ENCODE results near the gene KDM4F.
"Not testable (repeated sequence)": the region's sequence is repeated elsewhere in the genome, so short reads cannot be mapped to it uniquely, and the experiment has no call there.

The KDM4F gene

DNA sequence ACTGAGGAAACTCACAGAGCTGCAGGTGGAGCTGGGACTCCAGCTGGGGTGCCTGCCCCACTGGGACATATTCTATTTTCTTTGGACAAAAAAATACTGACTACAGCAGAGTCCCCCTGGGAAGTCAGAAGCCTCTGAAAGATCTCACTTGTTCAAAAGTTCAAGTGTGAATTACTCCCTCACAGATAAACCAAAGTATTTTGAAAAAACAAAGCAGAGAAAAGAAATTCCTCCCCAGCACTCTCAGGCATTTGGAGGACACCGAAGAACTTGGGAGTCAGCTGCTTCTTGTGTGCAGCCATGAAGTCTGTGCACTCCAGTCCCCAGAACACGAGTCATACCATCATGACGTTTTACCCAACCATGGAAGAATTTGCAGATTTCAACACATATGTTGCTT lies at the start of gene KDM4F:
KDM4F (plus strand) TSS at position 301 of the 400 bp plus-strand sequence.
- in situ Hi-C loops (cut with HindIII; ENCODE audit: low sequenced_read_pairs): not testable (repeated sequence)

DNA sequence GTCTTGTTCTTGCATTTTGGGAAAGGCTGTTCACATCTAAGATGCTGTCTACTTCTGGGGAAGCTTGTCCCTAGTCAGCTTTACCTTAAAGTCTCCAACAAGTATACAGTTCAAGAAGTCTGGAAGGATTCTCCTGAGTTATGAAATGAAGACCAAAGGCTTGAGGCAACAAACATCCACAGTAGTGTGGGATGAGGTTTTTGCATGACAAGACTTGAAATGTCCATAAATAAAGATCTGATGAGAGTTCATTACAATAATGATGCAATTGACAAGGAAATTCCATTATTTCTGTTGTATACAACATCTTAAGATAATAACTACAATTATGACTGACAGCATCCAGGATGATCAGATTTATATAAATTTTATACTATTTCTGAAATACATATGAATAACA lies 45.5 kb upstream of the KDM4F start:
- in situ Hi-C loops (cut with HindIII; ENCODE audit: low sequenced_read_pairs): no loop called here

DNA sequence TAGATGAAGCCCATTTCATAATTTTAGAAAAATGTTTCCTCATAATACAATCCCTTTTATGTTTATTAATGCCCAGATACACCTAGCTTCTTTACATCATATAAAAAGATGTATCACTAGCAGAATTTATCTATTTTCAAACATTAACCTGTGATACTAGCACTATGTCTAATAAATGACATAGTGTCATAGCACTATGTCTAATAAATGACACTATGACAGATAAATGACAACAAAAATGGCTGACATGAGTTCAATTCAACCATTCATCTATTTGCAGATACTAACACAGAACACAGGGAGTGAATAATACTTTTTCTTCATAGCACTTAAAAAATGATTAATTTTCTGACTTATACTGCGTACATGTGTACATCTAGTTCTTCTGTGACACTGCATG lies 43.6 kb upstream of the KDM4F start:
- in situ Hi-C loops (cut with HindIII; ENCODE audit: low sequenced_read_pairs): no loop called here

DNA sequence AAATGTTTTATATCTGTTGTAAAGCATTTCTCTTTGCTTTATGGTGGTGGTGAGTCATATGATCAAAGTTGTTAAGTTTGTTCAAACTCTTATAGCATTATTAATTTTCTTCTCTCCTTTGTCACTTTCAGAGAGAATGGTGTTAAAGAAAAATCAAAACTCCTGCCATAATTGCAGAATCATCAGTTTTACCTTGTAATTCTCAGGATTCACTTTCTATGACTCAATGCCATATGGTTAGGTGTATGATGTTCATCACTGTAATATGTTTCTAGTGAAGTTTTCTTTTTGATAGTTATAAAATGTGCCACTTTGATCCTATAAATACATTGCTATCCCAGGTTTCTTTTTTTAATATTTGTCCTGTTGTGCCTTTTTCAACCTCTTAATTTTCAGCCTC lies 37.8 kb upstream of the KDM4F start:
- in situ Hi-C loops (cut with HindIII; ENCODE audit: low sequenced_read_pairs): no loop called here

DNA sequence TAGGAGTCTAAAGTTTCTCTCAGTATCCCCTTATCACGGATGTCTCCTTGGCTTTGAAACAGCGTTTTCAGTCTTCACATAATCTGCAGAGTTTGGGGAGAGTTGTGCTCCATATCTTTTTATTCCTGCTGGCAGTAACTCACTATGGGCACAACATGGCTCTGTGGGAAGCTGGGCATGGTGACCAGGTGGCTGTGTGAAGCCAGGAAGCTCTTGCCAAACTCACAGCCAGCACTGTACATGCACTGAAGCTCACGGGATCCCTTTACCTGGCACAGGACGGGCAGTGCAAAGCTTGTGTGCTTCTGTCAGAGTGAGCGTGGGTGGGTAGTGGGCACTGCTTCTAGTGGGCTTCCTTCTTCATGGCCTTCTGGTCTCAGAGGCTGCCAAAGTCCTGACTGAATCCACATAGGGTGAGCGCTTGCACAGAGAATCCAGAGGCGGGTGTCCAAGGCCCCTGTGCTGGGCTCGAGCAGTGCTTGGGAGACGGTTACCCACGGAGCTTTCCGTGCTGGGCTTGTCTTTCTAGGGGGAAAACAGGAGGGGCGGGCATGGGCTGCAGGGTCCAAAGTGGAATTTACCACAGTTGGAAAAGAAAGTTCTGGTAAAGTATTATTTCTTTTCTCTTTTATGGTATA lies 34.9 kb upstream of the KDM4F start:
- in situ Hi-C loops (cut with HindIII; ENCODE audit: low sequenced_read_pairs): no loop called here

DNA sequence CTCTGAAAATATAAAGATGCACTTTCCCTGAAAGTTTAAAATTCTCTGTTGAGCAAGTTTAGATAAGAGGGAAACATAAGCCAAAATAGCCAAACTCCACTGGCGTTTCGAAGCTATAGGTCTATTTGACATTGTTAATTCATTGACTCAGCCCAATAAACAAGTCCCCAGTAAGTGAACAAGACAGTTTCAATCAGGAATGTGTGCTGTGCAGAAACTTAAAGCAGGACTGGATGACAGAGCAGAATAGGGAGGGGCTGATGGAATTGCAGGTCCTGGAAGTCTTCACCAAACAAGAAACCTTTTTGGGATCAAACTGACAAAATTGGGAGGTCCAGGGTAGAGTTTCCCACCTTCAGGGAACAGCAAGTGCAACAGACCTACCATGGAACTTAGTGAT lies 33.1 kb upstream of the KDM4F start:
- in situ Hi-C loops (cut with HindIII; ENCODE audit: low sequenced_read_pairs): no loop called here

DNA sequence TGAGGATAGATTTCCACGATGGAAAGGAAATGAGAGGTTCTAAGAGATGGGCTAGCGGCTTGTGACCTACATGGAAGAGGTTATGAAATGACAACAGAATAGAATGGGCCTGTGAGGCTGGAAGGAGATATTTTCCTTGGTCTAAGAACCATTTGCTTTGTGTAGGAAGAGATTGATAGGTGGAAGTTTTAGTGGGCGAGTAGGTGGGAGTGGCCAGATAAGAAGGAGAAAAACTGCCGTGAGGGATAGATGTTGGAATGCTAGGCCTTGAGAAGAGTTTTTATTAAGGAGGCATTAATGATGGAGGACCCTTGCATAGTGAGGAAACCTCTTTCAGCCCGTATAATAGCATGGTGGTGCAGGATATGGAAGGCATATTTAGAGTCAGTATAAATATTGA lies 27.8 kb upstream of the KDM4F start:
- in situ Hi-C loops (cut with HindIII; ENCODE audit: low sequenced_read_pairs): not testable (repeated sequence)

DNA sequence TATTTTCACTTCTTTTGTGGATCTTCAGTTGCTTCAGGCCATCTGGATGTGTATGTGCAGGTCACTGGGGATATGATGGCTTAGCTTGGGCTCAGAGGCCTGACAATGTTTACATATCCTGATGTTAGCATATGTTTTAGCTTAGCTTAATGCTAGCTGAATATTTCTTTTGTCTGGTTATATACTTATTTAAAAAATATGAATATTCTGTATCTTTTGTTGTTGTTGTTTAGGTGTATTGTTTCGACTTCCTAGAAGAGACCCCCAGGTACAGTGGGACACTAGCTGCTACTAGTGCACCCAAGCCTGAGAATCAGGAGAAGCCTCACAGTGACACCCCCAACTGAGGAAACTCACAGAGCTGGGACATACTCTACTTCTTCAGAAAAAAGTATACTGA lies 24.3 kb upstream of the KDM4F start, which contains the start of gene KDM4E:
KDM4E (plus strand) TSS at position 301 of the 400 bp plus-strand sequence. CDS start 300 bp downstream, outside the sequence.
- in situ Hi-C loops (cut with HindIII; ENCODE audit: low sequenced_read_pairs): no loop called here

DNA sequence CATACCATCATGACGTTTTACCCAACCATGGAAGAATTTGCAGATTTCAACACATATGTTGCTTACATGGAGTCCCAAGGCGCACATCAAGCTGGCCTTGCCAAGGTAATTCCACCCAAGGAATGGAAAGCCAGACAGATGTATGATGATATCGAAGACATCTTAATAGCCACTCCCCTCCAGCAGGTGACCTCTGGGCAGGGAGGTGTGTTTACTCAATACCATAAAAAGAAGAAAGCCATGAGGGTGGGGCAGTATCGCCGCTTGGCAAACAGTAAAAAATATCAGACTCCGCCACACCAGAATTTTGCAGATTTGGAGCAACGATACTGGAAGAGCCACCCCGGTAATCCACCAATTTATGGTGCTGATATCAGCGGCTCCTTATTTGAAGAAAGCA lies 23.6 kb upstream of the KDM4F start:
- in situ Hi-C loops (cut with HindIII; ENCODE audit: low sequenced_read_pairs): not testable (repeated sequence)

DNA sequence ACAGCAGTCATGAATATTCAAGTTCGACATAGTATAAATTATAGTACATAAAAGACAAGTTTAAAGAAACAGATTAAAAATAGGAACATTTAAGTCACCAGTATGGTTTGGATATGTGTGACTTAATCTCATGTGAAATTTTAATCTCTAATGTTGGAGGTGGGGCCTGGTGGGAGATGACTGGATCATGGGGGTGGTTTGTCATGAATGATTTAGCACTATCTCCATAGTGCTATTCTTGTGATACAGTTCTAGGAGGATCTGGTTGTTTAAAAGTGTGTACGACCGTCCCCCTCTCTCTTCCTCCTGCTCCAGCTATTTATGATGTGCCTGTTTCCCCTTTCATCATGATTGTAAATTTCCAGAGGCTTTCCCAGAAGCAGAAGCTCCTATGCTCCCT lies 20.9 kb upstream of the KDM4F start:
- in situ Hi-C loops (cut with HindIII; ENCODE audit: low sequenced_read_pairs): no loop called here

DNA sequence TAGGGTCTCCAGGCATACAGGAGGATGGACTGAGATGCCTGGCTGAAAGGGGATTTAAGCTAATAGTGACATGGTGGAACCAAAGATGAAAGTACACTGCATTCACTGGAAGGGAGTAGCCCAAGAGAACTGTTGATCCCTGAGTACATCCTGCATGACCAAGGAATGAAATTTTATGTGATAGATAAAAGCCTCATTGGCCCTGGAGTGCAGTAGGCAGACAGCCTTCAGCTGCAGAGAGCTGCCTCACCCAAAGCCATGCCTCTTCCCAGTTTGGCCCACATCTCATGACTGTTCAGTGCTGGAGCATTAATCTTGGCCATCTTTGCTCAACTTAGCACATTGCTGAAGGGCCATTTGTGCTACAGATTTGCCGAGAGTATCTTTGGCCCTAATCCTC lies 16.2 kb upstream of the KDM4F start:
- in situ Hi-C loops (cut with HindIII; ENCODE audit: low sequenced_read_pairs): no loop called here

DNA sequence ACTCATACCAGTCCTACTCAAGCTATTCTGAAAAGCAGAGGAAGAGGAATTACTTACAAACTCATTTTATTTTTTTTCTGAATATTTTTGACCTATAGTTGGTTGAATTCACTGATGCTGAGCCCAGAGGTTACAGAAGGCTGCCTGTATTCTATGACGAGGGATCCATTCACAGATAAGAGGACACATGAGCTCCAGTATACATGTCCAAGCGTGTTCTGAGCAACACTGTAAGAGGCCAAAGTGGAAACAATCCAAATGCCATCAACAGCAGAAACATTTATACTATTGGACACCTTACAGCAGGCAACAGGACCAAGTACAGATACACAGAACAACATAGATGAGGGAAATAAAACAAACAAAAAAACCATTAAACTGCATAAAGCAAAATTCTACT lies 13.9 kb upstream of the KDM4F start:
- in situ Hi-C loops (cut with HindIII; ENCODE audit: low sequenced_read_pairs): no loop called here

DNA sequence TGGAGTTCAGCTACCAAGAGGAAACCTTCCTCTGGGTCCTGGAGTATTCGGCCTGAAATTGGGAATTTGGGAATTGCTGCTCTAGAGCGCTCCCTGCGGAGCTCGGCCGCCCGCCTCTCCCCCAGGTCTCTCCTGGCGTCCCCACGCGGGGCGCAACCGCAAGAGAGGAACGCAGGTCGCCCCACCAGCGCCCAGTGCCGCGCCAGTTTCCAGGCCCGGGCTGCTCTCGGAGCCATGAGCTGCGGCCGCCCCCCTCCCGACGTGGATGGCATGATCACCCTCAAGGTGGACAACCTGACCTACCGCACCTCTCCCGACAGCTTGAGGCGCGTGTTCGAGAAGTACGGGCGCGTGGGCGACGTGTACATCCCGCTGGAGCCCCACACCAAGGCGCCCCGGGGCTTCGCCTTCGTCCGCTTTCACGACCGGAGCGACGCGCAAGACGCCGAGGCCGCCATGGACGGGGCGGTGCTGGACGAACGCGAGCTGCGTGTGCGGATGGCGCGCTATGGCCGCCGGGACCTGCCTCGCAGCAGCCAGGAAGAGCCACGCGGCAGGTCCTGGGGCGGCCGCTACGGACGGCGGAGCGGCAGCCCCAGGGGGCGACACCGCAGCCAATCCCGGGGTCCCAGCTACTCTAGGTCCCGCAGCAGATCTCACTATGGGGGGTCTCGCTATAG lies 11.7 kb upstream of the KDM4F start:
- in situ Hi-C loops (cut with HindIII; ENCODE audit: low sequenced_read_pairs): not testable (repeated sequence)

DNA sequence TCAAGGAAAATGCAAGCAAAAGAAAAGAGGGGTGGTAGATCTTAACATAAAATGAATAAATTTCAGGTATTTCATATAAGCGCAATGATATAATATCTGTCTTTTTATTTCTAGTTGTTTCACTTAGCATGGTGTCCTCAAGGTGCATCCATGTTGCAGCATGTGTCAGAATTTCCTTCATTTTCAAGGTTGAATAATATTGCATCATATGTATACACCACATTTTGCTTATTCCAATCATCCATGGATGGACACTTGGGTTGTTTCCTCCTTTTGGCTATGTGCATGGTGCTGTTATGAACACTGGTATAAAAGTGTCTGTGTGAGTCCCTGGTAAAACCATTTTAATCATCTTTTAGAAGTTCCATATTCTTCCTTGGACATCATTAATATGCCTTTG lies 7.0 kb upstream of the KDM4F start:
- in situ Hi-C loops (cut with HindIII; ENCODE audit: low sequenced_read_pairs): no loop called here

DNA sequence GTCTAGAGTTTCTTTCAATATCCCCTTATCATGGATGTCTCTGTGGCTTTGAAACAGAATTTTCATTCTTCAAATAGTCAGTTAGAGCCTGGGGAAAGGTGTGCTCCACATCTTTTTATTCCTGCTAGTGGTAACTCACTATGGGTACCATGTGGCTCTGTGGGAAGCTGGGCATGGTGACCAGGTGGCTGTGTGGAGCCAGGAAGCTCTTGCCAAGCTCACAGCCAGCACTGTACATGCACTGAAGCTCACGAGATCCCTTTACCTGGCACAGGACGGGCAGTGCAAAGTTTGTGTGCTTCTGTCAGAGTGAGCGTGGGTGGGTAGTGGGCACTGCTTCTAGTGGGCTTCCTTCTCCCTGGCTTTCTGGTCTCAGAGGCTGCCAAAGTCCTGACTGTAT lies 6.3 kb upstream of the KDM4F start:
- in situ Hi-C loops (cut with HindIII; ENCODE audit: low sequenced_read_pairs): no loop called here

DNA sequence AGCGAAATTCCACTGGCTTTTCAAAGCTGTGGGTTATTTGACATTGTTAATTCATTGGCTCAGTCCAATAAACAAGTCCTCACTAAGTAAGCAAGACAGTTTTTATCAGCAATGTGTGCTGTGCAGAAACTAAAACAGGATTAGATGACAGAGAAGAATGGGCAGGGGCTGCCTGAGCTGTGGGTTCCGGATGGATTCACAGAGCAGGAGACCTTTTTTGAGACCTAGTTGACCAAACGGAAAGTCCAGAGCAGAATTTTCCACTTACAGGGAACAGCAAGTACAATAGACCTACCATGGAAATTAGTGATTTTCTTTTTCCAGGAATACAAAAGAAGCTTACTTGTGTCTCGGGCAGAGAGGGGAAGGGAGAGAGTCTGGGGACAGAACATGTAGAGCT lies 5.2 kb upstream of the KDM4F start:
- in situ Hi-C loops (cut with HindIII; ENCODE audit: low sequenced_read_pairs): no loop called here

DNA sequence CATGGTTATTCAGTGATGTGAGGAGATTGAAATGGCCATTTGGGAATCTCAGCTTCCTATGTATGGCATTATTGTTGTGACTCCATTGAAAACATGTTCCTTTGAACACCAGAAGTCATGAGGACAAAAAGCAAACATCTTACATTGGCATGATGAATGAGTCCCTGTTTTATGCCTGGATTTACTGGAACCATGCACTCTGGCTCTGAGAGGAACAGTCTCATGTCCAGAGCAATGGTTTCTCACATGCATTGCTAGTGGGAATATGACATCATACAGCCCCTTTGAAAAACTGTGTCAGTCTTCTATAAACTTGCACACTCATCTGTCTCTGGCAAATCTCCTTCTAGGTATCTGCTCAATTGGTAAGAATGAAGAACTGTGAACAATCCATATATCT lies 3.4 kb upstream of the KDM4F start:
- in situ Hi-C loops (cut with HindIII; ENCODE audit: low sequenced_read_pairs): no loop called here

DNA sequence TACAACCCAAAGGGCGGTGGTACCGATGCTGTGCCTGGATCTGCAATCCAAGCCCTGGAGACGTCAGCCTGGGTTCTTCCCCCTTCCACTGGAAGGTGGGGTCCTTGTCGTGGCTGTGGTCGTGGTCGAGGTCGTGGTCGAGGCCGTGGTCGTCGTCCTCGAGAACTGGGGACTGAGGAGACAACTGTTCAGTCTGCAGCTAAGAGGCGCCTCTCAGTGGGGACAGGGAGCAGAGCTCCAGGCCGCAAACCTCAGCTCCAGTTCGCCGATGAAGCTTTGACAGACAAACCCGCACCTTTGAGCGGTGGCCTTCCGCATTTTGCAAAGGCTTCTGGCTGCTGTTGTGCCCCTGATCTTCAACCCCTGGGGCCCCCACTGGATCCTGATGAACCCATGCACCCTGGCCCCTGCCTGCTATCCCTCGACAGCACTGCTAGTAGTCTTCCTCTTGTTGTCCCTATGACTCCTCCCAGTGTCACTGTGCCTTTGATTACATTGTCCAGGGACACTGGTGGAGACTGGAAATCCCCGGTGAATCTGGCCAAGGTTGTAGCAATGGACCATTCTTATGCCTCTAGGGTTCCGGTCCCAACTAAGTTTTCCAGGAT lies 1.5 kb downstream of the KDM4F start:
- in situ Hi-C loops (cut with HindIII; ENCODE audit: low sequenced_read_pairs): no loop called here

DNA sequence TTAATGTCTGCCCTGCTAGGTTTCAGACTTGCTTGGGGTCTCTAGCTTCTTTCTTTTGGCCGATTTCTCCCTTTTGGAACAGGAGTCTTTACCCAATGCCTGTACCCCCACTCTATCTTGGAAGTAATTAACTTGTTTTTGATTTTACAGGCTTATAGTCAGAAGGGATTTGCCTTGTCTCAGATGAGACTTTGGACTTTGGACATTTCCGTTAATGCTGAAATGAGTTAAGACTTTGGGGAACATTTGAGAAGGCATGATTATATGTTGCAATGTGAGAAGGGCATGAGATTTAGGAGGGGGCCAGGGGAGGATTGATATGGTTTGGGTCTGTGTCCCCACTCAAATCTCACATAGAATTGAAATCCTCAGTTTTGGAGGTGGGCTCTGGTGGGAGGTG lies 5.1 kb downstream of the KDM4F start:
- in situ Hi-C loops (cut with HindIII; ENCODE audit: low sequenced_read_pairs): no loop called here

DNA sequence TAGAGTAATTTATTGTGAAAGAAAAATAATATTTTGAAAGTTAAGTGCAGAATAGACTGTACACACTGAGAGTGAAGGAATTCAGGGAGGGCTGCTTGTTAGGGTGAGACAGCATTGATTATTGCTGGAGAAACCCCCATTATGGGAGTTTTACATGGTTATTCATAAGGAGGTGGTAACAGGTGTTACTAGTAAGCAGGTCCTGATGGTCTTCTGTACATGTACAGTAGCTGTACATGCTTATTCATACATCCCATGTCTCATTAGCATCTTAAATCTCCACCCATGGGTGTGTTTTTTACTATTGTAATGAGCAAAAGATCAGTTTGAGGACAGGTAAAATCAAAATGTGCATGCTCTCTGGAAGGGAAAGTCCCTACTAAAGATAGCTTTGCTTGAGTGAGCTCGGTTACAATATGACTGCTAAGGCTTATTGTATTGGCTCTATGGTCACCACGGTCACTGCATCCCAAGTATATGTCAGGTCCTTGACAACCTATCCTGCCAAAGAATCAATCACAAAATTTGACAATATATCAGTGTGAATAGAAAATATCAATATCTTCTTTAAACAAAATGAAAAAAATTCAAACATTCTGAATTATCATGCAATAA lies 6.2 kb downstream of the KDM4F start:
- in situ Hi-C loops (cut with HindIII; ENCODE audit: low sequenced_read_pairs): no loop called here

DNA sequence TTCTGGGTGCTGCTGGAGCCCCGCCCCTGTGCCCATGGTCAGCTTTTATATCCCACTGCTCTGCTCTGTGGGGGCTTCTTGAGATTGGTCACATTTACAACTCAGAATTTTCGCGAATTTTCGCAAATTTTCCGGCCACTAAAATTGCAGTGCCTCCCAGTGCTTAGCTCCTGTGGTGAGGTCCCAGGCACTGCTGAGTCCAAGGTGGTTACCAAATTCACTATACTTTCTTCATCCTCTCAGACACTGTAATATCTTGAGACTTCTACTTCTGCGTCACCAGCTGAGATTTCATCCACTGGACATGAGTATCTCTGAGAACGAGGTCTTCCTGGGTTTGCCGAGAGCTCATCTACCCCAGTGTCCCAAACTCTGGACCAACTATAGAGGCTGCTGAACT lies 8.7 kb downstream of the KDM4F start:
- in situ Hi-C loops (cut with HindIII; ENCODE audit: low sequenced_read_pairs): no loop called here

DNA sequence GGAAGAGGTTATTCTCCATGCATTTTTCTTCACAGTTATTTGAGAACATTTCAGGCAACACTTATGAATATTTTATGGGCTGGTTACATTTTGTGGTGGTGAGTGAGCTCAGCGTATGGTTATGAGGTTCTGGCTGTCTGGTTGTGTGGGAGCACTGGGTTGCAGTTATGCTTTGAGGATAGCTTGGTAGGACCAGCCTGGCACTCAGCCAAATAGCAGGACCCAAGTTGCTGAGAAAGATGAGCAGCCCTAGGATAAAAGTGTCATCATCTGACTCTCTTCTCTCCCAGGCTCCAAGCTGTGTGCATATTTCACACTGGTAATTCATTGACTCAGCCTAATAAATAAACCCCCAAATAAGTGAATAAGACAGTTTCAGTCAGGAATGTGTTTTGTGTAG lies 9.4 kb downstream of the KDM4F start:
- in situ Hi-C loops (cut with HindIII; ENCODE audit: low sequenced_read_pairs): no loop called here

Data from endothelial cell of hepatic sinusoid (primary cell).